ENCODE measurements around the gene ARHGAP6.

The ARHGAP6 gene

GRCh38 chrX:11113731-11114130 lies 552.0 kb downstream of the ARHGAP6 start:
- DNase-seq = no peak
- no peak overlapping the region for H3K27ac ChIP-seq
- H3K4me1 ChIP-seq = peaks cover 0 to 21% (median 4%) of the 10 kb centered on the region in 4 donors
- H3K36me3 ChIP-seq = peaks cover 23 to 38% (median 24%) of the 10 kb centered on the region in 3 donors
- H3K9me3 ChIP-seq = no peaks in the 10 kb centered on the region
- H3K27me3 ChIP-seq = no peaks in the 10 kb centered on the region
- intact Hi-C loops (cut with DNase I; ENCODE audit: low total_unique reads) = no loop called here
- no peak overlapping the region for H3K4me3 ChIP-seq
- TF ChIP-seq CTCF (IDR thresholded peaks at IDR 0.05) = no peak

DNA sequence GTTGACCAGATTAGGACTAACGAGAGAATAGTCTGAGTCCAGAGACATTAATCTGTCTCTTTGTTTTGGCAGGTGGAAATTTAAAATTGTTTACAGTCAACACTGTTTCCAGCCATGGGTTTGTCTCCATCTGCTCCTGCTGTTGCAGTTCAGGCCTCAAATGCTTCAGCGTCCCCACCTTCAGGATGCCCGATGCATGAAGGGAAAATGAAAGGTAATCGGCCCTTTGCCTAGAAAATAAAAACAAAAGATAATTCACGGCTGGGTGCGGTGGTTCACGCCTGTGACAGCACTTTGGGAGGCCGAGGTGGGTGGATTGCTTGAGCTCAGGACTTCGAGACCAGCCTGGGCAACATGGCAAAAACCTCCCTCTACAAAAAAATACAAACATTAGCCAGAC lies 553.8 kb downstream of the ARHGAP6 start:
- H3K27ac ChIP-seq = peak overlapping the region; percentile 82 to 83
- intact Hi-C loops (cut with DNase I; ENCODE audit: low total_unique reads) = no loop called here
- H3K9me3 ChIP-seq = no peaks in the 10 kb centered on the region
- H3K27me3 ChIP-seq = no peaks in the 10 kb centered on the region
- peaks cover 9 to 24% (median 17%) of the 10 kb centered on the region in 3 donors for H3K36me3 ChIP-seq
- no peak for DNase-seq
- H3K4me3 ChIP-seq = peak overlapping the region; percentile 73 to 76
- H3K4me1 ChIP-seq = peaks cover 0 to 21% (median 4%) of the 10 kb centered on the region in 4 donors
- TF ChIP-seq CTCF (IDR thresholded peaks at IDR 0.05) = no peak

GRCh38 chrX:11111037-11111851 lies 554.5 kb downstream of the ARHGAP6 start, which contains the start of gene HCCS:
TSS of gene HCCS (plus strand) at chrX:11111332. CDS start at chrX:11112061, 729 bp downstream.
- Histone ChIP-seq H3K4me3 (peak within 1 kb of the TSS; percentile 73 to 76), H3K27ac (peak within 1 kb of the TSS; percentile 82 to 83), H3K4me1 (peaks cover 0 to 21% (median 4%) of the 10 kb centered on the region in 4 donors), H3K27me3 (no peaks in the 10 kb centered on the region), H3K9me3 (no peaks in the 10 kb centered on the region), H3K36me3 (peaks cover 4 to 21% (median 10%) of the 10 kb centered on the region in 3 donors)
- no peak for TF ChIP-seq CTCF (IDR thresholded peaks at IDR 0.05)
- intact Hi-C loops (cut with DNase I; ENCODE audit: low total_unique reads) = no loop called here
- peak; percentile 77 to 92 for DNase-seq

DNA sequence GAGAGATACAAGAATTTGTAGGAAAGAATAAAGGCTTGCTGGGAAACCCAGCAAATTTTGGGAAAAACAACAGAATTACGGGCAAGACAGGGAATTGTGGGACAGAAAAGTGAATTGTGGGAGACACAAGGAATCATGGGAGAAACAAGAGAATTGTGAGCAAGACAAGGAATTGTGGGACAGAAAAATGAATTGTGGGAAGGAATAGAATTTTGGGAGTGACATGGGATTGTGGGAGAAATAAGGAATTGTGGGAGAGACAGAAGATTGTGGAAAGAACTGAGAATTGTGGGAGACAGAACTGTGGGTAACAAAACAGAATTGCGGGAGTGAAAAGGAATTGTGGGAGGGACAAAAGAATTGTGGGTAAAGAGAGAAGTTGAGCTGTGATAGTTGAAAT lies 555.8 kb downstream of the ARHGAP6 start:
- DNase-seq = no peak
- no peak overlapping the region for H3K4me3 ChIP-seq
- H3K9me3 ChIP-seq = no peaks in the 10 kb centered on the region
- TF ChIP-seq CTCF (IDR thresholded peaks at IDR 0.05) = no peak
- intact Hi-C loops (cut with DNase I; ENCODE audit: low total_unique reads) = no loop called here
- no peak overlapping the region for H3K27ac ChIP-seq
- H3K27me3 ChIP-seq = no peaks in the 10 kb centered on the region
- H3K4me1 ChIP-seq = peaks cover 0 to 21% (median 4%) of the 10 kb centered on the region in 4 donors
- peaks cover 0 to 8% (median 0%) of the 10 kb centered on the region in 3 donors for H3K36me3 ChIP-seq

DNA sequence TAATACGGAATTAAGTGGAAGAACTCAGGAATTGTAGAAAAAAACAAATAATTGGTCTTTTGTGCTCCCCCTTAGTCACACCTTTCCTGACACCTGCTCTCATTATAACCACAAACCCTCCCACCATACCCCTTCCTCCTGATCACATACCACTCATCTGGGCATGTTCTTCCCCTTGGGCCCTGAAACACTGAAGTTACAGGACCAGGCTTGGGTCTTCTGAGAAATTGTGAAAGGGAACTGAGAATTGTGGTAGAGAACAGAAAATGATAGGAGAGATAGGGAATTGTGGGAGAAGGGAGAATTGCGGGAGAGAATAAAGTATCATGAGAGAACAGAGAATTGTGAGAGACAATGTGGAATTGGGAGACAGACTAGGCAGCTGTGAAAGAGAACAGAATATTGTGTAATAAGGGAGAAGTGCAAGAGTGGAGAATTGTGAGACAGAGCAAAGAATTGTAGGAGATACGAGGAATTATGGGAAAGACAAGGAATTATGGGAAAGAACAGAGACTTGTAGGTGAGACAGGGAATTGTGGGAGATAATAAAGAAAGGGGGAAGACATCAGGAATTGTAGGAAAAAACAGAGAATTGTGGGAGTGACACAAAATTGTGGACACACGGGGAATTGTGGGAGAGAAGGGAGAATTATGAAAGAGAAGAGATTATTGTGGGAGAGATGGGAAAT lies 557.3 kb downstream of the ARHGAP6 start:
- intact Hi-C loops (cut with DNase I; ENCODE audit: low total_unique reads) = no loop called here
- H3K27me3 ChIP-seq = no peaks in the 10 kb centered on the region
- TF ChIP-seq CTCF (IDR thresholded peaks at IDR 0.05) = no peak

More for the DNA sequence above, 557.3 kb downstream of the ARHGAP6 start:
- no peak overlapping the region for H3K27ac ChIP-seq
- no peaks in the 10 kb centered on the region for H3K9me3 ChIP-seq
- H3K4me1 ChIP-seq = peaks cover 0 to 21% (median 4%) of the 10 kb centered on the region in 4 donors
- no peaks in the 10 kb centered on the region for H3K36me3 ChIP-seq
- no peak for DNase-seq
- H3K4me3 ChIP-seq = no peak overlapping the region
